IPS-20b (cell line): ENCODE measurements around the gene ST3GAL6.

ENCODE experiments used
- H3K27ac ChIP-seq: one replicate; pipeline ENCODE4 v1.5.1; 2013; ENCODE audit warnings: low read length
- H3K27me3 ChIP-seq: 2 replicates; pipeline ENCODE4 v1.6.1; 2013; ENCODE audit warnings: mild to moderate bottlenecking, low read length, inconsistent platforms; ENCODE audit not compliant: insufficient read depth
- H3K36me3 ChIP-seq: 2 replicates; pipeline ENCODE4 v1.6.1; 2013; ENCODE audit warnings: low read depth, mild to moderate bottlenecking, inconsistent platforms, low read length, moderate library complexity; ENCODE audit not compliant: insufficient read depth
- H3K4me1 ChIP-seq: 2 replicates; pipeline ENCODE4 v1.6.1; 2013; ENCODE audit warnings: mild to moderate bottlenecking, control low read depth, inconsistent platforms, low read length, moderate library complexity; ENCODE audit not compliant: insufficient read depth
- H3K4me3 ChIP-seq: 2 replicates; pipeline ENCODE4 v1.5.1; 2013; ENCODE audit warnings: mild to moderate bottlenecking, low read length, inconsistent platforms
- H3K9ac ChIP-seq: 2 replicates; pipeline ENCODE4 v1.6.1; 2013; ENCODE audit warnings: low read depth, mild to moderate bottlenecking, inconsistent platforms, low read length, moderate library complexity
- H3K9me3 ChIP-seq: 2 replicates; pipeline ENCODE4 v1.6.1; 2013; ENCODE audit warnings: mild to moderate bottlenecking, low read depth, low read length, inconsistent platforms; ENCODE audit not compliant: insufficient read depth

ST3GAL6 gene

DNA sequence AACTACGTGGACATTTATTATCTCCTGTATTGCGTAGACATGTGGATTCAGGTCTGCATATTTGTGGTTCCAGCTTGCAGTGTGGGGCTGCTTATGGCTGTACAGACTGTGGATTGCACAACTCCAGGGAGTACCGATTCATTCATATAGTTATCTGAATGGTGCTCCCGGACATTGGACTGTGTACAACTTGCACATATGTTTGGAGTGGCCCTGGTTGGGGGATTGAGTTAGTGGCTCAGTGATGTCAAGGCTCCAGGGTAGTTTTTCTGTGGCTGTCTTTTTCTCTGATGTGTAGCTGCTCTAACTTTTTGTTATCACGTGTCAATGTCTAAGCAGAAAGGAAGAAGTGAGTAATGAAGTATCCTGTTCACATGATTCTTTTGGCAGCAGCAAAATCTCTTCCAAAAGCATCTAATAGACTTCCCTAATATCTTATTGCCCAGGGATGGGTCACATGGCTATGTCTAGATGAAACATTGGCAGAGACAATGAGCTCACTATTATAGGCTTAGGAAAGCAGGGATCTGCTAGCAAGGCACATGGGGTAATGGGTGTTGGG, 15.8 kb downstream of the ST3GAL6 start:
- Histone ChIP-seq H3K9me3 (no peaks in the 10 kb centered on the region), H3K9ac (no peak overlapping the region), H3K36me3 (no peaks in the 10 kb centered on the region), H3K27me3 (no peaks in the 10 kb centered on the region), H3K4me3 (no peak overlapping the region), H3K27ac (no peak overlapping the region), H3K4me1 (no peaks in the 10 kb centered on the region; the same call in 1 of the 2 replicates)

DNA sequence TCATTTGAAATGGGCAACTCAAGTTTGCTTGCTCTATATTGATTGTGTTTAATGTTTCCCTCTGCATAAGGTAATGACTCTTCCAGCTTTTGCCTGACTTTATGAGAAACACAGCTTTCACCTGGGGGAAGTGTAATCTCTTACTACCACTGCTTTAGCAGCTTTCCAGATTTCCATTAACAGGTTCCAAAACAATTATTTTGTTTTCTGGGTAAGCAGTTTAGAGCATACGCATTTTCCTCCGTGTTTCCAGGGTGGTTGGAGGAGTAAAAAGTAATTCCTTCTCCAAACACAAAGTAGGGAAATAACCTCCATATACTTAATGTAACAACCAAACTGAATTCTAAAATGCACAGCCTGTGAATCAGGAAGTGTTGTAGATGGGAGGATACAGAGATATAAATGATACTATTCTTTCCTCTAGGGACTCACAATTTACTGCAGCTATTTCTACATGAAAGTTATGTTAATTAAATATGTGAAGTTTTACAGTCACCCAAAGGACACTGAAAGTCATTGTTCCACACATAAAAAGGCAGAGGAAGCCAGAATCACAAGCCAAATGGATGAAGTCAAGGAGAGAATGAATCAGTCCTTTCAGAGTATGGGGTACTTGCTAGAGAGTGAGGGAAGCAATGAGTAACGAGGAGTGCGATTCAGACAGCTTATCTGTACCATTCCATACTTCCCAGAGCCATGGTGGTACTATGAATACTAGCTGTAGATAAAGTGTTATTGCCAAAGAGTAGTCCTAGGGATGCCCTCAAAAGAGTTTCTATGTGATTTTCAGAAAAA, 16.6 kb downstream of the ST3GAL6 start:
- H3K4me3 ChIP-seq, result no peak overlapping the region
- no peak overlapping the region for H3K27ac ChIP-seq
- H3K9me3 ChIP-seq, result no peaks in the 10 kb centered on the region
- H3K27me3 ChIP-seq, result no peaks in the 10 kb centered on the region
- H3K4me1 ChIP-seq, result no peaks in the 10 kb centered on the region; the same call in 1 of the 2 replicates
- no peak overlapping the region for H3K9ac ChIP-seq
- H3K36me3 ChIP-seq, result no peaks in the 10 kb centered on the region

GRCh38 chr3:98780343-98780742, 17.2 kb downstream of the ST3GAL6 start:
- Histone ChIP-seq H3K27me3 (no peaks in the 10 kb centered on the region), H3K9ac (no peak overlapping the region), H3K36me3 (no peaks in the 10 kb centered on the region), H3K27ac (no peak overlapping the region), H3K4me3 (no peak overlapping the region), H3K9me3 (no peaks in the 10 kb centered on the region), H3K4me1 (no peaks in the 10 kb centered on the region; the same call in 1 of the 2 replicates)

- no peak overlapping the region for H3K4me3 ChIP-seq
- H3K4me1 ChIP-seq, result no peaks in the 10 kb centered on the region; the same call in 1 of the 2 replicates
- H3K9me3 ChIP-seq, result no peaks in the 10 kb centered on the region
- H3K27ac ChIP-seq, result no peak overlapping the region
- no peak overlapping the region for H3K9ac ChIP-seq
- H3K27me3 ChIP-seq, result no peaks in the 10 kb centered on the region
- no peaks in the 10 kb centered on the region for H3K36me3 ChIP-seq
Observed at GRCh38 chr3:98782824-98783500, 19.8 kb downstream of the ST3GAL6 start.

DNA sequence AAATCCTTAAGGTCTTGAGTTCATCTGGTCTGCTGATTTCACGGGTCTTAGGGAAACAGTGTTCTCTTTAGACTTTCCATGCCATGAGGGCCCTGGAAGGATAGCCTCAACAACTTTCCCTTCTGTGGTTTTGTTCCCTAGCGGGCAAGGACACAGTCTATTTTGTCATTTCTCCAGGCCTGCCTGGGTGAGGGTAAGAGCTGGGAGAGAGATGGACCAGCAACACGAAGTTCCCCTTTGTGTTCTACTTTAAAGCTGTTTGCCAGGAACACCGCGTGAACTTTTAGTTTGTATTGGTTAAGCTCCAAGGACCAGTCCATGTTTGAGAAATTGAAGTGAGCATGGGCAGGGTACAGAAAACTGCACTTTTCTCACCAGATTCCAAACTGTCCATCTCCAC, 20.9 kb downstream of the ST3GAL6 start:
- H3K9ac ChIP-seq, result no peak overlapping the region
- no peaks in the 10 kb centered on the region for H3K4me1 ChIP-seq
- H3K27ac ChIP-seq, result no peak overlapping the region
- no peaks in the 10 kb centered on the region for H3K27me3 ChIP-seq
- H3K4me3 ChIP-seq, result no peak overlapping the region
- H3K9me3 ChIP-seq, result no peaks in the 10 kb centered on the region
- H3K36me3 ChIP-seq, result no peaks in the 10 kb centered on the region

DNA sequence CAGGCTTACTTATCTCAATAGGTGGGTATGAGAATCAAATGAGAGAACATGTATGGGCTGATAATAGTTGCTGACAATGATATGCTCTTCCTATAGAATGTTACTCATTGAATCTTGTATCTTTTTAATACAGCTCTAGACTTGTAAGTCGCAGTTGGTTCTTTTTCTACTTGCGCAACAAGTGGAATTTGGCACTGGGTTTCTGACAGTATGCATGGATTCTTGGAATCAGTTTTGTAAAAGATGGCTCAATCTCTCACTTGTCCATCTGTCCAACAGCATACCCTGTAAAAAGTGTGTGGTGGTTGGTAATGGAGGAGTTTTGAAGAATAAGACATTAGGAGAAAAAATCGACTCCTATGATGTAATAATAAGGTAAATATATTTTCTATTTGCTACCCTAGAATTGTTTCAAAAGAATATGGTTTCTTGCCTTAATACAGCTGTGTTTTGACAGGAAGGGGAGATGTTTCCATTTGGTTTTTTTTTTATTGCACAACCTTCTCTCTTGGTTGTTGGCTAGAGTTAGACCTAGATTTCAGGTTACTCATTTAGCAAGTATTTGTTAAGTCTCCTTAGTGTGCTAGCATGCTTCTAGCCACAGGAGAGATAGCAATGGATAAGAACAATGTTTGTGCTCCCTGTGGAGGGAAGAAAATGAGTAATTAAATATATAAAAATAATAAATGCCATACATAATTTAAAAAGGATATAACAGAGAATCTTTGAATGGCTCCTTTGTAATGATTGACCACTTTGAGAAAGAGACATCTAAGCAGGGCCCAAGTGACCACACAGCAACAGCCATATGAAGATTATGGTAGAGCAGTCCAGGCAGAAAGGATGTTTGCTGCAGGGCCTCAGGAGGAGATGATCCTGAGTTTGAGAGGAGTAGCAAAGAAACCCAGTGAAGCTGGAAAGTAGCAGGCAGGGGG, 21.8 kb downstream of the ST3GAL6 start:
- Histone ChIP-seq H3K4me3 (no peak overlapping the region), H3K9me3 (no peaks in the 10 kb centered on the region), H3K27ac (no peak overlapping the region), H3K36me3 (no peaks in the 10 kb centered on the region), H3K9ac (no peak overlapping the region), H3K4me1 (no peaks in the 10 kb centered on the region), H3K27me3 (no peaks in the 10 kb centered on the region)

GRCh38 chr3:98786364-98787006, 23.3 kb downstream of the ST3GAL6 start:
- Histone ChIP-seq H3K27ac (no peak overlapping the region), H3K9me3 (no peaks in the 10 kb centered on the region), H3K4me3 (no peak overlapping the region), H3K4me1 (no peaks in the 10 kb centered on the region), H3K36me3 (no peaks in the 10 kb centered on the region), H3K27me3 (no peaks in the 10 kb centered on the region), H3K9ac (no peak overlapping the region)

- Histone ChIP-seq H3K4me1 (no peaks in the 10 kb centered on the region), H3K36me3 (no peaks in the 10 kb centered on the region), H3K9me3 (no peaks in the 10 kb centered on the region), H3K27ac (no peak overlapping the region), H3K27me3 (no peaks in the 10 kb centered on the region), H3K9ac (no peak overlapping the region), H3K4me3 (no peak overlapping the region)
Observed at GRCh38 chr3:98787181-98787580, 24.0 kb downstream of the ST3GAL6 start.

- Histone ChIP-seq H3K36me3 (no peaks in the 10 kb centered on the region), H3K27me3 (no peaks in the 10 kb centered on the region), H3K4me1 (no peaks in the 10 kb centered on the region), H3K9ac (no peak overlapping the region), H3K9me3 (no peaks in the 10 kb centered on the region), H3K4me3 (no peak overlapping the region), H3K27ac (no peak overlapping the region)
Observed at GRCh38 chr3:98788651-98789050, 25.5 kb downstream of the ST3GAL6 start.

DNA sequence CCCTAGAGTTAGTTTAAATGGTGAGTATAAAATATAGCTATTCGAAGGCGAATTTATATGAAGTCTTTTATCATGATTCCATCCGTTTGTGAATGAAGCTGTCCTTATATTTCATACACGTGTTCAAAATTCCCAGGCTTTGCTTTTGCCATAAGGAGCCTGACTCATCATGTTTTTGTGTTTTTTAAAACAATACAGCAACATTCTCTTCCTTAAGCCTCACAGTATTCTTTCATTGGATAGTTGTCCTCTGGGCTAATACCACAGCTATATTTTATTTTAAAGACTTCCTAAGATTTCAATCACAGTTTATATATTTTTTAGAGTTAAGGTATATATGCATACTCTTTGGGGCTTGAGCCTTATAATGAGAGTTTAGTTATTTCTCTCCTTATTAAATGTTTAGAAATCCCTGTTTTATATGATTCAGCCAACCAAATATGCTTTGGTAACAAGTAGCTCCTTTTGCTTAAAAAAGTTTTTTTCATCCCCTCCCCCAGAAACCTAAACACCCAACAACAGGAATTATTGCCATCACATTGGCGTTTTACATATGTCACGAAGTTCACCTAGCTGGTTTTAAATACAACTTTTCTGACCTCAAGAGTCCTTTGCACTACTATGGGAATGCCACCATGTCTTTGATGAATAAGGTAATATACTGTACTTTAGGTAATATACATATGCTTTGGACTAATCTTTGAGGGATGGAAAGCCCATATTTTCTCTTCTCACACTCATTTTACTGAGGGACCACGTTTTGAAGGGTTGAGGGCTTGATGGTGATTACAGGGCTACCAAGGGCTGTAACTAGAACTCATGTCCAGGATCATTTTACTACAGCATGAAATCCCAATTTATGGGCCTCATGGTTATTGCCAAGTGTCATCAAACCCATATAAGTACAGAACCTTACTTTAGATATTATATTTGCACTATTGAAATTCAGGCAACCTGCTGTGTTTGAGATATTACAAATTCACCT, 28.5 kb downstream of the ST3GAL6 start:
- Histone ChIP-seq H3K9me3 (no peaks in the 10 kb centered on the region), H3K27ac (no peak overlapping the region), H3K4me3 (no peak overlapping the region), H3K36me3 (peaks cover 6% of the 10 kb centered on the region; the same call in 1 of the 2 replicates), H3K27me3 (no peaks in the 10 kb centered on the region), H3K9ac (no peak overlapping the region), H3K4me1 (no peaks in the 10 kb centered on the region)
